NCI-H526 treated with DMSO at 0.1 percent for 48 hours (cell line): ENCODE data around the gene NANOG.
"Not testable (repeated sequence)": the region's sequence is repeated elsewhere in the genome, so short reads cannot be mapped to it uniquely, and the experiment has no call there.

Experiments
- DNase-seq: peaks from one replicate; lab custom pipeline; 2025; lab: John Stamatoyannopoulos, UW

NANOG gene

DNA sequence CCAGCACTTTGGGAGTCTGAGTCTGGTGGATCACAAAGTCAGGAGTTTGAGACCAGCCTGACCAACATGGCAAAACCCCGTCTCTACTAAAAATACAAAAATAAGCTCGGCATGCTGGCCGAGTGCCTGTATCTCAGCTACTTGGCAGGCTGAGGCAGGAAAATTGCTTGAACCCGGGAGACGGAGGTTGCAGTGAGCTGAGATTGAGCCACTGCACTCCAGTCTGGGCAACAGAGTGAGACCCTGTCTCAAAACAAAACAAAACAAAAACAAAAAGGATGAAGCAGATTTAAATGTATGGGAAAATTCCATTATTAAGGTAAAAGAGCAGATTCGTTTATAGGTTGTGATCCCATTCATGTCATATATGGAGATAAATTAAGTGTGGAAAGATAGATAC is 17.1 kb downstream of the NANOG start:
- not testable (repeated sequence) for DNase-seq

GRCh38 chr12:7806863-7807487 is 17.8 kb downstream of the NANOG start:
- DNase-seq = peak; percentile 39

DNA sequence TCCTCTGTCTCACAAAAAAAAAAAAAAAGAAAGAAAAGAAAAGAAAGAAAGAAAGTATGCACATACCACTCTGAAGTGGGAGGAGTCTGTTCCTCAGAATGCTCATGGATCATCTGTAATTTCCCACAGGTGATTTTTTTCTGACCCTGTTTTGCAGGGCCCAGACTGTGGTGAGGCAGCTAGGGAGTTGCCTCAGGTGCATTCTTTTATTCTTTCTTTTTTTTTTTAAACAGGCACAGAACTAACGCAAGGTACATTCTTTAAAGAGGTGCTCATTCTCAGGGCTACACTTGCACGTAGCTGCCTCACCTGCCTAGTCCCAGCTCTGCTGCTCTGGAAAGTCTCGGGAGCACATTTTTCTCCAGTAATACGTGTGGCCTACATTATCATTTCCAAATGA is 36.6 kb downstream of the NANOG start:
- not testable (repeated sequence) for DNase-seq

DNA sequence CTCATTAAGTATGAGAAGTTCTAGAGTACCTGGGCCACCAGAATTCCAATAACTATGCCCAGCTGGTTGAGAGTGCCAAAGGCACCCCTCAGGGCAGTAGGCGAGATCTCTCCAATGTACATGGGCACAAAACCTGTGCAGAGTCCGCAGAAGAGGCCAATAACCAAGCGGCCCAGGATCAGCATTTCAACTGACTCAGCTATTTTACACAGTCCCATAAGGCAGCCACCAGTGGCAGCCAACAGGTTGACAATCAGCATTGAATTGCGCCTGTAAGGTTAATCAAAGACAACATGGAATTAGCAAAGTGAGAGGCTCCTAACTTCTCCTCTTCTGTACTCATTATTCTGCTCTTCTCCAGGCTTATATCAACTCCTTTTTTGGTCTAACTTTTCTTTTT is 40.5 kb downstream of the NANOG start:
- DNase-seq = not testable (repeated sequence)

DNA sequence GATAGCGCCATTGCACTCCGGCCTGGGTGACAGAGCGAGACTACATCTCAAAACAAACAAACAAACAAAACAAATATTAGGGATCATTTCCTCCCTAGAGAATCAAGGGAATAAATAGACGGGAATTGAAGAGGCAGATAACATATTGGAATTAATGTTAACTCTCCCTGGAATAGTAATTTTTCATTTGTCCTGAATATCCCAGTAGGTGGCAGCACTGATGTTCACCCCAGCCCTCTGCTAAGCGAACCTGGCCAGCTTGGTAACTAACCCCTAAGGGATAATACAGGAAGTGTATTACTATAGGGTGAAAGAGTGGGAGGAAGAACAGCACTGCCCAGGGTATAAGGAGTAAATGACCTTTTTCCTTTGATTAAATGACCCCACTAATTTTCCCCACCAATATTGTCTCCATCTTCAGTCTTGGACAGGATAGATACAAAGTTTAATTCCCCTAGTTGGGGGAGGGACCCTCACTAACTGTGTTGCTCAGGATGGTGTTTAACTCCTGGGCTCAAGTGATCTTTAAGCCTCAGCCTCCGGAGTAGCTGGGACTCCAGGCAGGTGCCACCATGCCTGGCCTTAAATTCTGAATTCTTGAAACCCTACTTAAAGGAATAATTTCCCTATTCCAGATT is 43.0 kb downstream of the NANOG start:
- DNase-seq = peak; percentile 36

DNA sequence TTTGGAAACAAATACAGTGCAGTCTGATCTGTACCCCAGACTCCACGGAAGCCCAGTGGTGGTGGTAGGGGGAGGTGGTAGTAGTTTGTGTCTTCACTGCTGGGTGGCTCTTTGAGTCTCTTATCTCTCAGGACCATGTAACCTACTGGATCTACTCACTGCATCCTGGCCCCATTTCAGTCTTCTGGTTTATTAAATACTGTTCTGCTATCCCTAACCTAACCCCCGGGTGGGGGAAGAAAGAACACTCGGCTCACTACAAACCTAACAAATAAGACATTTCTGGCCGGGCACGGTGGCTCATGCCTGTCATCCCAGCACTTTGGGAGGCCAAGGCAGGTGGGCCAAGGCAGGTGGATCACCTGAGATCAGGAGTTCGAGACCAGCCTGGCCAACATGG is 44.0 kb downstream of the NANOG start:
- not testable (repeated sequence) for DNase-seq

DNA sequence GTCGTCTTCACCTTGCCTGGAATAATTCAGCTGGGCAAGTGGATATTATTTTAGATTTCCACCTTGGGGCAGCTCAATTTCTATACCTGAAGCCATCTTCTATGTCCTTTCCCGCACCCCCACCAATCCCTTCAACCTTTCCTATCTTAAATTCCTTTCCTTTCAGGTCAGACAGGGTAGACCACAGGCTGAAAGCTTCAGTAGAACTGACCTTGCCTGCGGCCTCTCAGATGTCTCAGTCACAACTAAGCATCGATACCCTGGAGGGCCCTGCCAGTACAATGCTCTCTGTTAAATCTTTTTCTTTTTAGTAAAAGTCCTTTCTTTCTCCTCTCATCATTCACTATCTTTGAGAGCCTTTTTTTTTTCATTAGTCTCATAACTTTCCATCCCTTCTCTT is 44.6 kb downstream of the NANOG start:
- no peak for DNase-seq

GRCh38 chr12:7834701-7835100 is 45.5 kb downstream of the NANOG start:
- DNase-seq = no peak

- no peak for DNase-seq
Observed at GRCh38 chr12:7835116-7835515, 45.9 kb downstream of the NANOG start.

DNA sequence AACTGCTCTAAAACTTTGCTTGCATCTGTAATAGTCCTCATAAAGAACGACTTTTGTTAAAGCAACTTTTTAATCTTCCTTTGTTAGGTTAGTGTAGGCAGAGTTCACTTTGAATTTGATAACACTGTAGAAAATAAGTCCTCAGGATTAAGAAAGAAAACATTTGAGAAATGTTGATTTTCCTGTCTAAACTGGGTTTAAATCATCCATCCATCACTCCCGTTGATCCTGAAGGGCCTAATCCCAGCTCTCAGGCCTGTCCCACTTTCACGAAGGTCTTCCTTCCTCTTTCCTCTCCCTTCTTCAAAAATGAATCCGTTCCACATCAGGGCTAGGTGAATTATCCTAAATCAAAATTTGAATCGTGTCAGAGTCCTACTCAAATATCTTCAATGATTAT is 46.6 kb downstream of the NANOG start:
- no peak for DNase-seq

DNA sequence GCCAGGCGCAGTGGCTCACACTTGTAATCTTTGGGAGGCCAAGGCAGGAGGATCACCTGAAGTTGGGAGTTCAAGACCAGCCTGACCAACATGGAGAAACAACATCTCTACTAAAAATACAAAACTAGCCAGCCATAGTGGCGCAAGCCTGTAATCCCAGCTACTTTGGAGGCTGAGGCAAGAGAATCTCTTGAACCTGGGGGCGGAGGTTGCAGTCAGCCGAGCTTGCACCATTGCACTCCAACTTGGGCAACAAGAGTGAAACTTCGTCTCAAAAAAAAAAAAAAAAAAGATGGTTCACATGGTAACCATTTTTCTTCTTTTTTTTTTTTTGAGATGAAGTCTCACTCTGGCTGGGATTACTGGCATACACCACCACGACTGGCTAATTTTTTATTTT is 48.2 kb downstream of the NANOG start:
- DNase-seq = no peak

DNA sequence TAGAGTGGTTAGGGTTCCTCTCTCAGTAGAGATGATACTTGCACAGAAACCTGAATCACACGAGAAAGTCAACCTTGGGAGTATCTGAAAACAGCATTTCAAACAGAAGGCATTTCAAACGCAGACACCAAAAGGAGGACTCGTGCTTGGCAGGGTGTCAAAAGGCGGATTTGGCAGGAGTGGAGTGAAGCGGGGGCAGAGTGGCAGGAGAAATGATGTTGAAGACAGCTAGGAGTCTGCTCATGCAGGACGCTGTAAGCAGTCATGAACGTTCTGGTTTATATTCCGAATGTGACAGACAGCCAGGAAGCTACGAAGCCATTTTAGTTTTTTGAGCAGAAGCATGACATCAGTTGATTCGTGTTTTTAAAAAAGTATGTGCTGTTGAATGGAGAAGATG is 50.0 kb downstream of the NANOG start:
- not testable (repeated sequence) for DNase-seq

DNA sequence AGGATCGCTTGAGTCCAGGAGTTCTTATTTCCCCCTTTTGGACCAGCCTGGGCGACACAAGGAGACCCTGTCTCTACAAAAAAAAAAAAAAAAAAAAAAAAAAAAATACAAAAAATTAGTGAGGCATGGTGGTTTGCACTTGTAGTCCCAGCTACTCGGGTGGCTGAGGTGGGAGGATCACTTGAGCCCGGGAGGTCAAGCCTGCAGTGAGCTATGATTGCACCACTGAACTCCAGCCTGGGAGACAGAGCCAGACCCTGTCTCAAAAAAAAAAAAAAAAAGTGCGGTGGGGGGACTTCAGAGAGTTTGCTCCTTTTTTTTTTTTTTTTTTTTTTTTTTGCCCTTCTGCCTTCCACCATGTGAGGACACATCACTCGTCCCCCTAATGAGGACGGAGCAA is 50.6 kb downstream of the NANOG start:
- not testable (repeated sequence) for DNase-seq

- not testable (repeated sequence) for DNase-seq
Observed at GRCh38 chr12:7842444-7842843, 53.2 kb downstream of the NANOG start.

GRCh38 chr12:7843149-7843548 is 53.9 kb downstream of the NANOG start:
- not testable (repeated sequence) for DNase-seq

GRCh38 chr12:7843583-7843982 is 54.4 kb downstream of the NANOG start:
- DNase-seq = not testable (repeated sequence)

- DNase-seq = no peak
Observed at GRCh38 chr12:7844116-7844515, 54.9 kb downstream of the NANOG start.

- DNase-seq = not testable (repeated sequence)
Observed at GRCh38 chr12:7847226-7848097, 58.3 kb downstream of the NANOG start.

DNA sequence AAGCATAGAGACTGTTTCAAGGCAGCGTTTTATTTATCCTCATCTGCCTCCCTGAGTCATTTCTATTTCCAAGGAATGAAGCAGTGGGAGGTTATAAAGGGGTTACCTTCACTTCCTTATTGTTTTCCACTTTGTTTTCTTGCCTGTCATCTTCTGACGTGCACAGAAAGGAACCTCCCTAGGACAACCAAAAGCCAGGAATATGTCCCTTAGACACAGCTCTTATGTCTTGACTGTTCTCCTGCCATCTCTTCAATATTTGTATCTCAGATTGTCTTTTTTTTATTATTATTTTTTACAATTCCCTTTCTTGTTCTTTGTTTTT is 58.9 kb downstream of the NANOG start:
- not testable (repeated sequence) for DNase-seq
